Thoracic aorta (tissue), 2 donors: Measurements from ENCODE around the gene RO60. TPM values are rescaled to one million over a fixed set of nuclear protein-coding genes. Genes with fewer than 3 reads are reported as not detected.

Experiments
- ATAC-seq: fragments of 150-250 bp; one replicate; pipeline ENCODE4 v1.8.0; 2017; ENCODE audit warnings: low read depth; ENCODE audit not compliant: insufficient number of reproducible peaks, low FRiP score
- DNase-seq: peaks from one replicate; pipeline ENCODE4 v3.0.0-alpha.2; 2020; ENCODE audit warnings: low spot score
- H3K27ac ChIP-seq, 2 donors: fragments of 200-600 bp; sonication (generic); 1 replicate in 1 of 2; 2 replicates in 1 of 2; pipeline ENCODE4 v1.5.1; 2016; ENCODE audit warnings: mild to moderate bottlenecking in 2 of 2, moderate library complexity in 2 of 2
- H3K27me3 ChIP-seq: fragments of 200-600 bp; sonication (generic); replicated peaks from 2 replicates; pipeline ENCODE4 v1.6.0; 2016; ENCODE audit warnings: mild to moderate bottlenecking; ENCODE audit not compliant: insufficient read depth
- H3K36me3 ChIP-seq: fragments of 200-600 bp; sonication (generic); one replicate; pipeline ENCODE4 v1.5.1; 2016
- H3K4me1 ChIP-seq, 2 donors: fragments of 200-600 bp; sonication (generic); 1 replicate in 1 of 2; 2 replicates in 1 of 2; pipeline versions ENCODE4 v1.5.1 to v1.6.0; 2016; ENCODE audit warnings: low read depth in 2 of 2, mild to moderate bottlenecking in 1 of 2; ENCODE audit not compliant: control insufficient read depth in 1 of 2
- H3K4me3 ChIP-seq: fragments of 200-600 bp; sonication (generic); 2 replicates; pipeline ENCODE4 v1.5.1; 2016; ENCODE audit warnings: mild to moderate bottlenecking
- H3K9me3 ChIP-seq: fragments of 200-600 bp; sonication (generic); 2 replicates; pipeline ENCODE4 v1.5.1; 2016
- CTCF ChIP-seq: fragments of 200-600 bp; sonication (generic); IDR thresholded peaks from one replicate; pipeline ENCODE4 v1.5.1; 2019; ENCODE audit warnings: antibody characterized with exemption
- total RNA-seq, 2 donors: library from RNA; depleted of rRNA; stranded (reverse); fragments of >200 nt; gene quantifications; one replicate each; pipeline versions ENCODE4 v1.1.0 to v1.2.3, GENCODE V29; 2016

The RO60 gene
- total RNA-seq, 2 donors from 2014 or later: 66.3 to 124 TPM

- no peak for TF ChIP-seq CTCF
- Histone ChIP-seq H3K27ac (no peak overlapping the region), H3K4me1 (peaks cover 0 to 10% of the 10 kb centered on the region in 2 donors), H3K9me3 (no peaks in the 10 kb centered on the region), H3K27me3 (no peaks in the 10 kb centered on the region), H3K4me3 (no peak overlapping the region), H3K36me3 (peaks cover 5% of the 10 kb centered on the region)
- DNase-seq (no peak), ATAC-seq (no peak)
Observed at GRCh38 chr1:193070386-193070753, 11.0 kb downstream of the RO60 start.

- peak overlapping the region in 1 of 2 donors; percentile 21 for H3K27ac ChIP-seq
Observed at GRCh38 chr1:193070942-193071341, 11.5 kb downstream of the RO60 start.

GRCh38 chr1:193077991-193078390, 18.6 kb downstream of the RO60 start:
- DNase-seq (no peak), ATAC-seq (no peak)
- no peak for TF ChIP-seq CTCF
- no peak overlapping the region for H3K27ac ChIP-seq
- peaks cover 2% of the 10 kb centered on the region for H3K9me3 ChIP-seq
- H3K4me3 ChIP-seq: no peak overlapping the region
- no peaks in the 10 kb centered on the region for H3K27me3 ChIP-seq
- H3K36me3 ChIP-seq: peaks cover 24% of the 10 kb centered on the region
- no peaks in the 10 kb centered on the region for H3K4me1 ChIP-seq

More at GRCh38 chr1:193070942-193071341, 11.5 kb downstream of the RO60 start:
- H3K4me3 ChIP-seq: no peak overlapping the region
- ATAC-seq: no peak
- TF ChIP-seq CTCF: no peak
- peaks cover 0 to 10% of the 10 kb centered on the region in 2 donors for H3K4me1 ChIP-seq
- H3K36me3 ChIP-seq: peaks cover 5% of the 10 kb centered on the region
- H3K9me3 ChIP-seq: no peaks in the 10 kb centered on the region
- H3K27me3 ChIP-seq: no peaks in the 10 kb centered on the region
- no peak for DNase-seq

GRCh38 chr1:193079187-193079586, 19.8 kb downstream of the RO60 start:
- Histone ChIP-seq H3K27me3 (no peaks in the 10 kb centered on the region), H3K9me3 (peaks cover 2% of the 10 kb centered on the region), H3K4me3 (no peak overlapping the region), H3K36me3 (peaks cover 30% of the 10 kb centered on the region), H3K27ac (no peak overlapping the region), H3K4me1 (no peaks in the 10 kb centered on the region)
- DNase-seq (no peak), ATAC-seq (no peak)
- TF ChIP-seq CTCF: no peak

GRCh38 chr1:193083365-193084088, 24.1 kb downstream of the RO60 start:
- Histone ChIP-seq H3K9me3 (no peaks in the 10 kb centered on the region), H3K4me3 (no peak overlapping the region), H3K4me1 (peaks cover 0 to 11% of the 10 kb centered on the region in 2 donors), H3K27me3 (no peaks in the 10 kb centered on the region), H3K36me3 (peaks cover 15% of the 10 kb centered on the region), H3K27ac (no peak overlapping the region)
- DNase-seq: no peak
- no peak for TF ChIP-seq CTCF
- no peak for ATAC-seq
